ENCODE data around the gene COL1A2.

Gene COL1A2

DNA sequence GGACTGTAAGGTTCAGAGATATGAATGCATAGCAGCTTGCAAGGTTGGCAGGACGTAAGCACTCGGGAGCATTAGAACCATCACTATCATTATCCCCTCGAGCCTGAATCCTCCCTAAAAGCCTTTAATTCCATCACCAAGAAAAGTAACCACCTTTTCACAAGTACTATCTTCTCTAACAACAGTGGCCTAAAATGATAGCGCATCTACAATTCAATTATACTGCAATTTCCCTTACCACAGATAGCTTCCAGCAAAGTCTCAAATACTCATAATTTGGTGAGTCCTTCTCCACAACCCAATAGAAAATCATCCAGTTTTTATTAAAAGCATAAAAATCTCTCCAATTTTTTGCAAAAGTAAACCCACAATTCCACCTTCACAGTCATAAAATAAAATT, 42.0 kb downstream of the COL1A2 start:
- DNase-seq: no peak

DNA sequence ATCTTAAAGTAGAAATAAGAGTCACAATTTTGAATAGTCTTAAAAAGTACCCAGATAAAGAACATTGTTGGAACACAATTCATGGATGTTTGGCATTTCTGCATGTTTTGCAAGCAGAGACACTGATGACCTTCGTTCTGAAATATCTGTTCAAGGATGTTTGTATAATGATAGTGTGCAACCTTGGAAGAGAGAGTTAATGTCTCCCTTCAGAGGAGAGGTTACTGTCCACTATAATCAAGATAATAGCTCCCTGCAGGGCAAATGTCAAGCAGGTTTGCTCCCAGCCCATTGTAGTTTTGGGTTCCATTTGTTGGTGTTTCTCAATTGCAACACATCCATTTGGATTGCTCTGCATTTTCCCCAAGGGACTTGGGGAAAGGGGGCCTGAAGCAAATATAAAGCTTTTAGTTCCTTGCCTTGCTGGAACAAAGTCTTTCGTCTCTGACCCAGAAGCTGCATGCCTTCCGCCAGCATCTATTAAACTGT, 45.2 kb downstream of the COL1A2 start:
- no peak for DNase-seq

DNA sequence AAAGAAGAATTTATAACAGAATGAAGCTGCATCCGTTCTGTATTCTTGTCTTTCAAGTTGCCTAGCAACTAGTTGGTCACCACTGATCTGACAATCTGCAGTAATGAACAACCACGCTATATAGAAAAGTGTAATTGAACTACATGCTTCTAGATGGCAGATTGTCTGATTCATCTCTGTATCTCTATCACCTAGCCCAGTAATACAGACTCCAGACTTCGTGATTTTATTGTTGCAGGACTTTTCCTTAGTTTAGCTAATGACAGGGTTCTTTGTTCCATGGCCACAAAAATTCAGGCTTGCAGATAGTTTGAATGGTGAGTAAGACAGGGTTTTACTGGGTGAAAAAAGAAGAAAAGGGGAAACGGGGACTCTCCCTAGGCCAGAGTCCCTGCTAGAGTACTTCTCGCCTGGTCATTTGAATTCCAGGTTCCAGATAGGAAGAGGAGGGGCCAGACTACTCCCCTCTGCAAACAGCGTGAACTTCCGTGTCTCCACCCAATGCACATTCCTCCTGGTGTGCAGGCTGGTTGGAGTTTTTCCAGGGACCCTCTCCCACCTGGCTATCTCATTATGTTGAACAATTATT, 45.9 kb downstream of the COL1A2 start:
- DNase-seq: no peak

DNA sequence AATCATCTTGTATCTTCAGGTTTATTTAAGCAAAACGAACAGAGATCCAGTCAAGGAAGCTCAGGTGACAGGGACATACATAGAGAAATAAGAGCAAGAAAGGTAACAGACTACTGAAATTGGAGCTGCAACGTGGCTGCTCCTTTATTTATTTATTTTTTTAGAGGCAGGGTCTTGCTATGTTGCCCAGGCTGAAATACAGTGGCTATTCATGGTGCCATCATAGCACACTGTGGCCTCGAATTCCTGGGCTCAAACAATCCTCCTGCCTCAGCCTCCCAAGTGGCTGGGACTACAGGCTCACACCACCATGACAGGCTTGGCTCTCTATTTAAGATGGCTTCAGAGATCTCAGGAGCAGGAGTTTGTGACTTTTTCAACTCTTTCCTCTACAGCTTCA, 46.4 kb downstream of the COL1A2 start:
- no peak for DNase-seq

DNA sequence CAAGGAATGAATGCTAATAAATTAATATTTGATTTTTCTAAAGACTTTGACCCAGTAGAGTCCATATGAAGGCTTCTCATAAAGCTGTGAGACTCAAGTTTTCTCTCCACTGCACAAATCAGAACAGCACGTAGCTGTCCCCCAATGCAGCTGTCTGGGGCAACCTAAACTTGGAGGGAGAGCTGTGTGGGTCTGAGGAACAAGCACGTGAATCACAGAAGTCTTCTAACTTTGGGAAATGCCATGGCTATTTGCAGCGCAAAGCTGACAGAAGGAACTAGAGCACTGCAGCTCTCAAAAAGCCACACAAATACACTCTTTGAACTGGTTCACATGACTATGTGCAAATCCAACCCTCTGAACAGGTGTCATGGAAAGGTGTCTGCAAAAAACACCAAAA, 47.9 kb downstream of the COL1A2 start:
- no peak for DNase-seq

DNA sequence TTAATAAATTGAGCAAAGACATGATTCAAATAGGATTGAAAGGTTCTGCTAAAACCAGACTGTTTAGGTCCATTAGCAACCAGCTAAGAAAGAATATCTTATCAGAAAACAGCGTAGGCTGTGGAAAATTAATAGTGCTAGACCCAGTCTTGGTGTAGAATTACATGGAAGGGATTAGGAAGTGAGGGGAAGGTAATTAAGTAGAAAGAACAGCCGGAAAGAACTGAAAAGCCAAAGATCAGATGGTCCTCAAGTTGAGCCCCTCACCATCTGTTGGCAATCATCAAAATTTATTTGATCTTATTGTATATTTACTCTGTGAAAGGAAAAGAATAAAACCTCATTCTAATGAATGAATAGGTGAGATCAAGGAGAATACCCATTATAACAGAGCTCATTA, 50.1 kb downstream of the COL1A2 start:
- no peak for DNase-seq

DNA sequence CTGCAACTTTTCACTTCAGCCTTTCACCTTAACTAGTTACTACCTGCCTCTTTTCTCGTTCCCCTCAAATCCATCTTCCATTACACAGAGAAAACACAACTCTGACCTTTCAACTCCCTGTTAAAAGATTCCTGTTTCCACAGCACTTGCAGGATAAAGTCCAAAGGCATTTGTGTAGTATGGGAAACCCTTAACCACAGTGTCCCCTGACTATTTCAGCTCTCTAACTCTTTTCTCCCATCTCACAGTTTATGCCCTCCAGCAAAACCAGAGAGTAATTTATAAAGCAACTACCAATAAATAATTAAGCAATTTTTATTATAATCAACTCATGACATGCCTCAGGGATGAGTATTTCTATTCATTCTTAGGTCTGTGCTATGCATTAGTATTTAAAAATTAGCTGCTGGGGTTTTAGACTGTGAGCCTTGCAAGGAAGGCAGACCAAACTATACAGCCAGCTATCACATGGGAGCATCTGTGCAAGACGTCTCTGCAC, 51.0 kb downstream of the COL1A2 start:
- no peak for DNase-seq

DNA sequence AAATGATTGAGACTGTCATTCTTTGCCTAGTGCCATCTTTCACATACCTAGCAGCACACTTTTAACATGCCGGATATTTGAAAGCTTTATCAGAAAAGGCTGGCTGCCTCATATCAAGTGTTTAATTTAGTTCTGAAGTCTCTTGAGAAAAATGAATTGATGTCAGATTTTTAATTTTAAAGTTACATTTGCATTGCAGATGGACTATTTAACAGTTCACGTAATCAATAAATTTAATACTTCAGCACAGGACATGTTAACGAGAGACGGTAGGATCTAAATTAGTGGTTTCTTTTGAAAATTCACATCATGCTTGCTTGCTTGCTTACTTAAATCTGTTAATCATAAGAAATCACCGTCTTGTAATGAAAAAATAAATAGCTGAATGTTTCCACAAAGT, 51.6 kb downstream of the COL1A2 start:
- DNase-seq: no peak

DNA sequence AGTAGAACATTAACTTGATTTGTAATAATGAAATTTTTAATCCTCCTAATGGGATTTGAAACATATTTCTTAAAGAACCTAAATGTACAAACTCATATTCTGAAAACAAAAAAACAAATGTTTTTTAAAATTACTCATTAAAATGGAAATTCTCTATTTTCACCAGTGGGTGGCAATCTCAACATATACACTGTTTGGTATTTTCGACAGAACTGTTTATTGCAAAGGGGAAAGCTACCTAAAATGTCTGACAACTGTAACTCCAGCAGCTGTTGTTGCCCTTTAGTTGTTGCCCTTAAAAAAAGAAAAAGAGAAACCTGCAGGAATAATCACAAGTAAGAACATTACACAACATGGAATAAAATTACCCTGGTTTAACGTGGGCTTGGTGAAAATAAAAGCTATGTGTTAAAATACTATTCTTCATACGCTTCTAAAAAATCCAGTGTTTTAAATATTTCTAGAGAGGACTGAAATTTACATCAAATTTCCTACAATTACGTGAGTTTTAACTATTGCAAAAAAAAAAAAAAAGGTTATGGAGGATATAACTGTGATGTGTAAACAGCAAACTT, 54.5 kb downstream of the COL1A2 start:
- DNase-seq: peak in 1 of 14 donors; percentile 4

DNA sequence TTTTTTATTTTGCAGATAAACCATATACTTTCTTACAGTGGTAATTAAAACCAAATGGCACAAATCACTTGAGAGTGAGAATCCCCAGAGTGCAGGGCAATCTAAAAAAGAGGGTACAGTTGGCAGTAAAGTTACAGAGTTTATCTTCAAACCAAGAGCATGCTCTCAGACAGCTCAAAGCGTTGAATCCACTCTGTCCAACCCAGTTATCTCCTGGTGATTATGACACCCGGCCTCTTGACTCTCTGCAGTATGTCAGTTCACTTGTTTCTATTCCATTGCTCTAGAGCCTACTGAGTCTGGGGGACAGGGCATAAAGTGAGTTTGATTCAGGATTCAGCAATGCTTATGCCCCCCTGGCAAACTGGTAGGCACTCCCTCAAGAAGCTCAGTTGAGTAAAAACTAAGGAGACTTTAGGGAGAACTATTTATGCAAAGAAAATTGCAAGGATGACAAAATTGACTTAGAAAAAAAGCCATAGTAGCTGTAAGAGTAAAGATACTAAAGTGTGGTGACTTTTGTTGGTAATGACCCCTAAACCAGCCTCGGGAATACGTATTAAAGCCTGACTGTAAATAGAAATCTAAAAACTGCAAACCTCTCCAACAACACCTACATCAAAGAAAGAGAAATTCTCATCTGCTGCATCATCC, 55.5 kb downstream of the COL1A2 start:
- no peak for DNase-seq

DNA sequence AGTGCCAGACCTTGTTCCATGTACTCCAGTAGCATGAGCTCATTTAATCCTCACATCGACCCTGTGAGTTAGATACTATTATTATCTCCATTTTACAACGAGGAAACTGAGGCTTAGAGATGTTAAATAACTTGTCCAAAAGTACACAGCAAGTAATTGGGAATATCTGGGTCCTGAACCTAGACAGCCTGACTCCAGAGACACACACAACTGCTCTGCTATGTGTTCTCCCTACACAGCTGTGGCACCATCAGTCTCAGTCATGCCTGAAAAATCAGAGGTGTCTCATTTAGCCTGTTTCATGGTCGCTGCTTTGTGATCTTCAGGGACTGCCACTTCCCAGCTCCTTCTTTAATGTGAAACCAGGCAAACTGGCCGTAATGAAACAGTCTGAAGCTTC, 56.5 kb downstream of the COL1A2 start:
- no peak for DNase-seq

DNA sequence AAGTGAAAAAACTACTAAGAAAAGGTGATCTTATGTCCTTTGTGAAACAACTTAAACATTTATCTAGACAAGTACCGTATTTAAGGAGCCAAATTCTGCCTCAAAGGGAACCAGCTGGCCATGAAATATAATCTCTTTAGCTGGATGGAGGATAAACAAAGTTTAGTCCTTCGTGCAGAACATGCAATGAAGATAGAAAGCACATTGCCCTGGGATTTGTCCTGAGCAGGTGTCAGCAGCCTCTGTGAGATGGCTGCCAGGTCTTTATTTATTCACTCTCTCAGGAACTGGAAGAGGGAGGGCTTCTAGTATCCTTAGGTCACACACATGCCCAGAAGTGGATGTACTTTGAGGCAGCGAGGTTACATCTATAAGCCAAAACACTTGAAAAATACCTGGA, 57.5 kb downstream of the COL1A2 start:
- DNase-seq: no peak

DNA sequence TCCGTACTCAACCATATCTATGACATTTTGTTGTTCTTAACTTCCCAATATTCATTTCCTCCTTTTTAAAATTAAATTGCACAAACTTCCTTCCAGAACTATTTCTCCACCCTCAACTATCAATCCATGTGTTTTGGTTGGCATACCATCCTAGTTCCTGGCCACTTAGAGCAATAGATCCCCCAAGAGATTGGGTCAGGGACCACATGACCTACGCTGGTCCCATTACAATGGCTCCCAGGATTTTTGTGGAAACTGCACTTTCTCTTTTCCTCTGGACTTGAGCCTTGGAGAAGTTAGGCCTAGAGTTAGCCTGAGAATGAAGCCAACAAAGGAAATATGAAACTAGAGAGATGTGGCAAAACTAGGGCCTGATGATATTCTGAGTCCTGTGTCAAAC, 59.2 kb downstream of the COL1A2 start:
- DNase-seq: no peak

DNA sequence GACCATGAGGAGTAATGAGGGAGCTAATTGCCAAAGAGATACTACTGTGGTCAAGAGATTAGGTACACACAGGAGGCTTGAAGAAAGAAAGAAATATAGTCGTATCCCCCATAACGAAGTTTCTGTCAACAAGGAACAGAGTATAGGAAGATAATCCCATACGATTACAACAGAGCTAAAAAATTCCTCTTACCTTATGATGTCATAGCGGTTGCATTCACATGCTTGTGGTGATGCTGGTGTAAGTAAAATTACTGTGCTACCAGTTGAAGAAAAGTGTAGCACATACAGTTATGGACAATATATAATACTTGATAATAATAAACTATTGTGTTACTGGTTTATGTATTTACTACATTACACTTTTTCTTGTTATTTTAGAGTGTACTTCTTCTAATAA, 63.3 kb downstream of the COL1A2 start:
- DNase-seq: no peak

DNA sequence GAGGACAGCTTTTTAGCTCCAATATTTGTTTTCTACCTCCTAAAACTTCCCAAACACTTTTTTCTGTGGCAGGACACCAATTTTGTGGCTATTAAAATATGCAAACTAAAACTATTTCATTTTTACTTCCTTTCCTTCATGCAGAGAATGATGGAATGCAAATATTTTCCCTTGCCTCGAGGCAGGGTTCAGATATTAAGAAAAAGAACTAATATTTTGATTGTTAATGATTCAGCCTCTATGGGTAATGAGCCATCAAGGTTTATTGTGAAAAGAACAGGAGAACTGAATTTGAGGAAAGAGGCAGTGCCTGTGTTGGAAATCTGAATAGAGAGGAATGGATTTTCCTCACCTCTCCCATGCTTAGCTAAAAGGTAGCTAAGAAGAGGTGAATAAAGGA, 71.8 kb downstream of the COL1A2 start:
- no peak for DNase-seq

DNA sequence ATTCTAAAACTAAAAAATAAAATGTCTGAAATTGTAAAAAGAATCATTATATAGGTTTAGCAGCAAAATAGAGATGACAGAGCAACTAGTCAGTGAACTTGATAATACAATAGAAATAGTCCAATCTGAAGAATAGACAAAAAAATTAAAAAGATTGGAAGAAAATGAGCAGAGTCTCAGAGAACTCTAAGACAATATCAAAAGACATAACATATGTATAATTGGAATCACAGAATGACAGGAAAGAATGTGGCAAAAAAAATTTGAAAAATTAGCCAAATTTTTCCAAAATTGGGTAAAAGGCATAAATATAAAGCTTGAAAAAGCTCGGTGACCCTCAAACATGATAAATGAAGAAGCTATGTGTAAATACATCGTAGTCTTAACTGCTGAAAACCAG, 76.9 kb downstream of the COL1A2 start:
- DNase-seq: no peak

DNA sequence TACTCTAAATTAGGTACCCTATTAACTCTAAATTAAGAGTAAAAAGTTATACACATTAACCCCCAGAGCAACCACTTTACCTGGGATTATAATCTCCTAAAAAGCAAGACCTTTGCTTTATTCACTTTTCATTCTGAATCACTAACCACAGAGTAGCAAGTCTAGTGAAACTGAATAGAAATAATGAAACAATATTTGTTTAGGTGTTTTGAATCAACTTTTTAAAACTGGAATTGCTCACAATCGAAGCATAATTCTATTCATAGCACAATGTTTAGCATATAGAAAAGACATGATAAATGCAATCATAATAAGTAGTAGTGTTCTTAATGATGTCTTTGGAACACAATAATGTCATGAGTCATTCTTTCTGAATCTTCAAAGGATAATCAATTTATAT, 77.9 kb downstream of the COL1A2 start:
- no peak for DNase-seq

DNA sequence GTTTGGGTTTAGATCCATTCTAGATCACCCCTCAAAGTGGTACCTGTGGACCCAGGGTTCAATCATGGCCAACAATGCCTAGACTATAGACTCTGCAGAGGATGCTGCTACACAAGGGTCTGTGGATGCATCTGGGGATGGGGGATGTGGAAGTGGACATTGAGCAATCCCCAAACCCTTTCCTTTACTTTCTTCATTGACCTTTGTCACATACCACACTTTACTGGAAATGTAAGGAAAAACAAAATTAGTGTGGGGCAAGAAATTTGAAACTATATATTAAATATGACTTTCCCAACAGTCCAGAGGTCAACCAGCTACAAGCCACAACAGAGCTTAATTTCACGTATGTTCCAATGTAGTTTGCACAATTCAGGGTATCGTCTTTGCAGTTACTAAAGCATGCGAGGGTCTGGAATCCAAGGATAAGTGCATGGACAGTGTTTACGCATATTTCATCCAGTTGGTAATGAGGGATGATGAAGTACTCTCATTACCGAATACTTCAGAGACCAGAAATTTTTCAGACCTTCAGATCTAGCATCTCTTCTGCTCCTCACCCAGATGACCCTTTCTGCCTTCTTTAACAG, 81.7 kb downstream of the COL1A2 start:
- no peak for DNase-seq

DNA sequence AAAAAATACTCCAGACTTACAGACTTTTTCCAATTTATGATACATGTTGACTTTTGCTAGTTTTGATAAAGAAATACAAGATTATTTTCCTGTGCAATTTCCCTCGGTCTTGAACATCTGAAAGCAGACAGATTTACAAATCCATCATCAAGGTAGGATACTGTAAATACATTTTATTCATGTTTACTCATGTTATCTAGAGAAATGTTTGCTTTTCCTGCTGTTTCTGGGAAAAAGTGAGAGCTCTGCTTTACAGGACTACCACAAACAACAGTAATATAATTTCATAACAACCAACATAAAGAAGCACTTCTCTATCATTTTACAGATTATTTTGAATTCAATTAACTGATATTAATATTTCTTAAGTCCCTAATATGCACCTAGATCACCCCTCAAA, 83.2 kb downstream of the COL1A2 start:
- no peak for DNase-seq

DNA sequence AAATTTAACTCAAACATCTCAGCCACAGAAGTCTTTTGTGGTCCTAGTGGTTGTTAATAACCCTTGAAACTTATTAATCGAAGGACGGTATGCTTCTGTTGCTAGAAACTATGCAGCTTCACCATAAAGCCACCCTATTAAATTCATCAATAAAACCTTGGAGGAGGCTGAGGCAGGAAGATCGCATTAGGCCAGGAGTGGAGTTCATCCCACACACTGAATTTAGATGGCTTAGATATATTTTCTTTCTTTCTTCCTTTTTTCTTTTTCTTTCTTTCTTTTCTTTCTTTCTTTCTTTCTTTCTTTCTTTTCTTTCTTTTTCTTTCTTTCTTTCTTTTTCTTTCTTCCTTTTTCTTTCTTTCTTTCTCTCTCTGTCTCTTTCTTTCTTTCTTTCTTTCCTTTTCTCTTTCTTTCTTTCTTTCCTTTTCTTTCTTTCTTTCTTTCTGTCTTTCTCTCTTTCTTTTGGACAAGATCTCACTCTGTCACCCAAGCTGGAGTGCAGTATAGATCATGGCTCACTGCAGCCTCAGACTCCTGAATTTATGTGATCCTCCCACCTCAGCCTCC, 84.0 kb downstream of the COL1A2 start:
- DNase-seq: no peak

Measured in C1 segment of cervical spinal cord (tissue), 14 donors.